MV-4-11 (cell line): ENCODE results near the gene TRPM3.

Experiments
- DNase-seq: peaks from one replicate; lab custom pipeline; 2025; lab: John Stamatoyannopoulos, UW

Gene TRPM3

DNA sequence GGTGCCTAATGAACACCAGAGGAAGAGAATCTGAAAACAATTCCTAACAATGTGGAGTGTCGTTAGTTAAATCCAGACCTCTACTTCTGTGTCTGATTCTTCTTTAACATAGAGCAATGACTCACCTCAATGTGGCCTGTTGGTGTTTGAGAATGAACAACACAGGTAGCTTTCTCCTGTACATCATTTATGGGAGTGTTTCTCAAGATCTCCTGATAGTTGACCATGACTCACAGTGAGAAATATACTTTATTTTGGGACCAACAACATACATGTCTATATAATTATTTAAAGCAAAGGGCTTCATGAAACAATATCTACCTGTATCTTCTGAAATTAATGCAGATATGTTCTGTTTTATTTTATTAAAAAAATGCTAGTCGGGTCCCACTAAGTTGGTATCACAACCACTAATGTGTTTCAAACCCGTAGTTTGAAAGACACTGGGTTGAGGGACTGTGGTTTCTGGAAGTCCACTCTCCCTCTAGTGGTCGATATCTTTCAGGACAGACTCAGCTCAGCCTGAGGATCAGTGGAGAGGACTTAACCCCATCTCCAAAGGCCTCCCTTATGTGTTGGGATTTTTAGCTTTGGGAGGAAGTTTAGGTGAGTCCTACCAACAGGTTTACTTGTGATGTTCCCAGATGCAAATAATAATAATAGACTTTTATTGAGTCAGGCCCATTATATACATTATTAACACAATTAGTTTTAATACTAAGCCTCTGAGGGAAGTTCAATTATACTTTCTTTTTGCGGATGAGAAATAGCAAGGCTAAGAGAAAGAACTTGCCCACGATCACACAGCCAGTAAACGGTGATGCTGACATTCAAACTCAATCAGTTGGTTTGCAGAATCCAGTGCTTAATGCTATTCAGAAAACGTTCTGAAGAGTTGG, 636.9 kb downstream of the TRPM3 start:
- DNase-seq = peak; percentile 38

DNA sequence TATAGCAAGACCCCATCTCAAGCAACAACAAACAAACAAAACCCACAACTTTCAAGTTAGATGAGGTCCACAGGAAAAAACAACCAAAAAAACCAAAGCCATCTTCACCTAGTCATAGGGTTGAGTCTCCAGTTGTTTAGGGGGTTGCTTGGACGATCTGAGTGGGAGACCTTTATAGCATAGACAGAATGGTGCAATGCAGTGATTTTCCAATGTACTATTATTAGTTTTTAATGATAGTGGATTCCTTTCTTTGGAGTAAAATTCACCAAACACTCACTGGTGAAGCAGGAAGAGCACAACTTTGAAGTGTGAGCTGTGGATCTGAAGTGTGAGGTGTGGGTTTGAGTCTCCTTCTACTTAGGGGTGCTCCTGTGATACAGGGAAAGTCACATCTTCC, 640.0 kb downstream of the TRPM3 start:
- DNase-seq = no peak

- peak; percentile 20 for DNase-seq
These were observed 640.9 kb downstream of the TRPM3 start for GRCh38 chr9:70480405-70480980.

DNA sequence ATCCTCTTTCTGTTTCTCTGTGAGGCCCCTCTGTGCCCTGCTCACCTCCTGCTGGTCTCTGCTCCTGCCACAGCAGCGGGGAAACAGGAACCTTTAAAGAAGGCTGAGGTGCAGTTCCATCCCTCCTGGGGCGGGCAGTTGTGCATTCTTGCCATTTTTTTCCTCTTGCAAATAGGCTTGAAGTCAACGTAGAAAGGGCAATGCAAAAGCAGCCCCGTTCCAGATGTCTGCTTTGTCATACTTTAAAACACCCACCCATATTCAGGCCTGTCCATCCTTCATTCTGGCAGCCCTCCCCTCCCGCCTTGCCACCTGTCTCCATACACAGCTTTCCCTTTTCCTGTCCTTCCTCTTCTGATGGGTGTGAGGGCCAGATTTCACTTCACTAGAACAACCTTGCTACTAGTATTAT, 641.5 kb downstream of the TRPM3 start:
- no peak for DNase-seq
